HG03097 (cell line): ENCODE measurements around the gene SAMHD1.
"Not testable (repeated sequence)": the region's sequence is repeated elsewhere in the genome, so short reads cannot be mapped to it uniquely, and the experiment has no call there.

Source experiments
- ATAC-seq: cut with Tn5 transposase; IDR thresholded peaks from one replicate; pipeline ENCODE4 v1.9.1; 2021; ENCODE audit not compliant: unreplicated experiment, low FRiP score

The SAMHD1 gene

GRCh38 chr20:36917943-36918342 lies 33.6 kb downstream of the SAMHD1 start:
- ATAC-seq, result no peak

GRCh38 chr20:36917240-36917639 lies 34.3 kb downstream of the SAMHD1 start:
- no peak for ATAC-seq

- no peak for ATAC-seq
These were observed 35.3 kb downstream of the SAMHD1 start for GRCh38 chr20:36916199-36916598.

GRCh38 chr20:36908603-36909002 lies 42.9 kb downstream of the SAMHD1 start:
- no peak for ATAC-seq

- not testable (repeated sequence) for ATAC-seq
These were observed 45.4 kb downstream of the SAMHD1 start for GRCh38 chr20:36906086-36906485.

- ATAC-seq, result not testable (repeated sequence)
These were observed 45.9 kb downstream of the SAMHD1 start for GRCh38 chr20:36905566-36905965.

GRCh38 chr20:36904690-36905089 lies 46.8 kb downstream of the SAMHD1 start:
- no peak for ATAC-seq

- ATAC-seq, result no peak
These were observed 56.5 kb downstream of the SAMHD1 start for GRCh38 chr20:36895036-36895435.

GRCh38 chr20:36893801-36894200 lies 57.7 kb downstream of the SAMHD1 start:
- no peak for ATAC-seq

GRCh38 chr20:36891211-36891610 lies 60.3 kb downstream of the SAMHD1 start:
- ATAC-seq, result no peak

- ATAC-seq, result no peak
These were observed 60.9 kb downstream of the SAMHD1 start for GRCh38 chr20:36890586-36890985.

- no peak for ATAC-seq
These were observed 62.5 kb downstream of the SAMHD1 start for GRCh38 chr20:36888880-36889516.

GRCh38 chr20:36887752-36888090 lies 63.8 kb downstream of the SAMHD1 start:
- ATAC-seq, result no peak

- ATAC-seq, result no peak
These were observed 64.4 kb downstream of the SAMHD1 start for GRCh38 chr20:36886859-36887751.

- ATAC-seq, result no peak
These were observed 66.2 kb downstream of the SAMHD1 start for GRCh38 chr20:36885356-36885755.

- ATAC-seq, result no peak
These were observed 67.5 kb downstream of the SAMHD1 start for GRCh38 chr20:36883977-36884535.

- no peak for ATAC-seq
These were observed 69.6 kb downstream of the SAMHD1 start for GRCh38 chr20:36881888-36882287.

- no peak for ATAC-seq
These were observed 70.2 kb downstream of the SAMHD1 start for GRCh38 chr20:36881331-36881730.

GRCh38 chr20:36880741-36881250 lies 70.7 kb downstream of the SAMHD1 start:
- ATAC-seq, result no peak

GRCh38 chr20:36878941-36879340 lies 72.6 kb downstream of the SAMHD1 start:
- no peak for ATAC-seq

GRCh38 chr20:36876473-36876833 lies 75.1 kb downstream of the SAMHD1 start:
- no peak for ATAC-seq
